NCI-H748 treated with DMSO at 0.1 percent for 48 hours (cell line): ENCODE measurements around the gene THADA.
"Not testable (repeated sequence)": the region's sequence is repeated elsewhere in the genome, so short reads cannot be mapped to it uniquely, and the experiment has no call there.

ENCODE experiments used
- DNase-seq: peaks from one replicate; lab custom pipeline; 2025; lab: John Stamatoyannopoulos, UW

The THADA gene

GRCh38 chr2:43207553-43208300, 388.1 kb downstream of the THADA start:
- no peak for DNase-seq

GRCh38 chr2:43206602-43207001, 389.2 kb downstream of the THADA start:
- DNase-seq: no peak

GRCh38 chr2:43203373-43203772, 392.5 kb downstream of the THADA start:
- no peak for DNase-seq

GRCh38 chr2:43202289-43202688, 393.5 kb downstream of the THADA start:
- DNase-seq: no peak

GRCh38 chr2:43201497-43201896, 394.3 kb downstream of the THADA start:
- DNase-seq: no peak

- no peak for DNase-seq
Measured at GRCh38 chr2:43201016-43201415, 394.8 kb downstream of the THADA start.

GRCh38 chr2:43199492-43200488, 396.0 kb downstream of the THADA start:
- no peak for DNase-seq

- DNase-seq: no peak
Measured at GRCh38 chr2:43198263-43198662, 397.6 kb downstream of the THADA start.

- DNase-seq: no peak
Measured at GRCh38 chr2:43197588-43197896, 398.3 kb downstream of the THADA start.

- no peak for DNase-seq
Measured at GRCh38 chr2:43196768-43197587, 398.9 kb downstream of the THADA start.

- no peak for DNase-seq
Measured at GRCh38 chr2:43194121-43194869, 401.5 kb downstream of the THADA start.

- DNase-seq: no peak
Measured at GRCh38 chr2:43193652-43194120, 402.2 kb downstream of the THADA start.

GRCh38 chr2:43192744-43193651, 402.8 kb downstream of the THADA start:
- DNase-seq: no peak

GRCh38 chr2:43191947-43192516, 403.8 kb downstream of the THADA start:
- DNase-seq: no peak

- DNase-seq: no peak
Measured at GRCh38 chr2:43190311-43191052, 405.4 kb downstream of the THADA start.

GRCh38 chr2:43189861-43190260, 406.0 kb downstream of the THADA start:
- DNase-seq: not testable (repeated sequence)

- no peak for DNase-seq
Measured at GRCh38 chr2:43188561-43189386, 407.1 kb downstream of the THADA start.

- no peak for DNase-seq
Measured at GRCh38 chr2:43186679-43187374, 409.0 kb downstream of the THADA start.
